ENCODE results near the gene NHERF1.

NHERF1 gene

GRCh38 chr17:74805591-74805991 lies 57.2 kb downstream of the NHERF1 start:
- DNase-seq (ENCODE audit: low read depth): no peak
- no peak overlapping the region for H3K4me3 ChIP-seq (replicated peaks; ENCODE audit: low read depth, low read length)
- no peak for TF ChIP-seq CTCF (IDR thresholded peaks at IDR 0.05; ENCODE audit: low read length, missing control alignments)

GRCh38 chr17:74806334-74806733 lies 57.9 kb downstream of the NHERF1 start:
- DNase-seq (ENCODE audit: low read depth): no peak
- H3K4me3 ChIP-seq (replicated peaks; ENCODE audit: low read depth, low read length): no peak overlapping the region
- no peak for TF ChIP-seq CTCF (IDR thresholded peaks at IDR 0.05; ENCODE audit: low read length, missing control alignments)

- H3K4me3 ChIP-seq (replicated peaks; ENCODE audit: low read depth, low read length): no peak overlapping the region
- DNase-seq (ENCODE audit: low read depth): no peak
- no peak for TF ChIP-seq CTCF (IDR thresholded peaks at IDR 0.05; ENCODE audit: low read length, missing control alignments)
These were observed 59.0 kb downstream of the NHERF1 start for GRCh38 chr17:74807441-74807840.

- no peak for TF ChIP-seq CTCF (IDR thresholded peaks at IDR 0.05; ENCODE audit: low read length, missing control alignments)
- H3K4me3 ChIP-seq (replicated peaks; ENCODE audit: low read depth, low read length): no peak overlapping the region
- DNase-seq (ENCODE audit: low read depth): no peak
These were observed 59.5 kb downstream of the NHERF1 start for GRCh38 chr17:74807925-74808324.

- DNase-seq (ENCODE audit: low read depth): no peak
- H3K4me3 ChIP-seq (replicated peaks; ENCODE audit: low read depth, low read length): no peak overlapping the region
- TF ChIP-seq CTCF (IDR thresholded peaks at IDR 0.05; ENCODE audit: low read length, missing control alignments): no peak
These were observed 60.4 kb downstream of the NHERF1 start for GRCh38 chr17:74808714-74809430.

GRCh38 chr17:74810699-74811485 lies 62.5 kb downstream of the NHERF1 start:
- DNase-seq (ENCODE audit: low read depth): no peak
- TF ChIP-seq CTCF (IDR thresholded peaks at IDR 0.05; ENCODE audit: low read length, missing control alignments): no peak
- H3K4me3 ChIP-seq (replicated peaks; ENCODE audit: low read depth, low read length): no peak overlapping the region

Data from fibroblast of pulmonary artery (primary cell).